GM19397 (cell line): ENCODE data around the gene RFTN1.

Experiments used
- ATAC-seq: cut with Tn5 transposase; IDR thresholded peaks from one replicate; pipeline ENCODE4 v1.9.1; 2021; ENCODE audit warnings: mild to moderate bottlenecking, moderate library complexity; ENCODE audit not compliant: unreplicated experiment

RFTN1 gene

DNA sequence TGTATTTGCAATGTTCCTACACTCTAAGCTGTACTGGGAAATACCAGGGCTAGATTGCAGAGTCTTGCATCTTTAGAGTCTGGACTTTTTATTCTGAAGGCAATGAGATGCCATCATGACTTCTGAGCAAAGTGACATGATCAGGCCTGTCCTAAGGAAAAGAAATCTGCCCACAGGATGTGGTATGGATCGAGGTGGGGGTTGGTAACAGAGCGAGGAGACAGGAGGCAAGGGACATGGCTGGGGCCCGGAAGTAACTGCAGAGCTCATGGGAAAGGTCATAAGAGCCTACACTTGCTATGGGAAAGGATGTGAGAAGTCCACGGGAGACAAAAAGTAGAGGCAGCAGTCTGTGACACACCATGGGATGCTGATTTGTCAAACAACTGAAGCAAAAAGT lies 126.9 kb downstream of the RFTN1 start:
- ATAC-seq = no peak

DNA sequence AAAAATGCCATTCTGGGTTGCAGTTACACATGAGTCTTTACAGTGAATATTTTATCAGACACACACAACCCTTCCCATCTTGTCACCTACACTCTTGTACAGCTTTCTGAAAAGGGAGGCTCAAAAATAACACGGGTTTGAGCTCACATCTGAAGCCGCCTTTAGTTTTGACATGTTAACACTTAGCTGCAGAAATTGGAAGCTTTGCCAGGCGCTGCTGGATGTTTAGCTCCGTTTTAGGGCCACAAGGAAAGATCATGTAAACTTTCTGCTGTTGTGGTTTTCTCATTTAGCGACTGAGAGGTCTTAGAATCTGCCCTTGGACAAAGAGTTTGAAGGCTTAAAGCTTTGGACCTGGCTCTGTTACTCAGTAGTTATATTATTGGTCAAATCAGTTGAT lies 128.3 kb downstream of the RFTN1 start:
- no peak for ATAC-seq

DNA sequence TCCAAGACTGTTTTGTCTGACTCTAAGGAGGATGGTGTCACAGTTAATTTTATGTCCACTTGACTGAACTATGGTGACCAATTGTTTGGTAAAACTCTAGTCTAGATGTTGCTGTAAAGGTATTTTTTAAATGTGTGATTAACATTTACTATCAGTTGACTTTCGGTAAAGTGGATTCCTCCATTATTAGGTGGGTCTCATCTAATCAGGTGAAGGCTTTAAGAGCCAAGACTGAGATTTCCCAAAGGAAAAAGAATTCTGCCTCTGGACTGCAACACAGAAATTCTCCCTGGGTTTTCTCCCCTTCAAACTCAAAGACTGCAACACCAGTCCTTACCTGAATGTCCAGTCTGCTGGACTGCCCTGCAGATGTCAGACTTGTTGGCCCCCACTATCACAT lies 129.6 kb downstream of the RFTN1 start:
- no peak for ATAC-seq

- ATAC-seq = peak; percentile 27
Observed at GRCh38 chr3:16382845-16383244, 130.7 kb downstream of the RFTN1 start.

DNA sequence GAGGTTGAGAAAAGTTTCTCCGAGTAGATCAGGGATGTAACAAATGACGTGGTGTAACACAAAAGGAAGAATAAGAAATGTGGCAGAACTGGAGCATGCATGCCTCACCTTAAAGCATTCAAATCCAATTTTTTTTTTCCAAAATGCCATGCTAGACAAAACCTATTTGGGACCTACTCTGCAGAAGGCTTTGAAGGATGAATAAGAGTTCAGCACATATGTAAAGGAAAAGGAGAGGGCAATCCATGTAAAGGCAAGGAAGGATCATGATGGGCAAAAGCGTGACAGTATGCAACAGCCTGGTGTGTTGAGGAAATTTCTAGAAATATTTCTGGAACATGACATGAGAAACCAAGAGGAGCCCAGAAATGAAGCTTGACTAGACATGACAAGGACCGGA lies 132.1 kb downstream of the RFTN1 start:
- no peak for ATAC-seq

DNA sequence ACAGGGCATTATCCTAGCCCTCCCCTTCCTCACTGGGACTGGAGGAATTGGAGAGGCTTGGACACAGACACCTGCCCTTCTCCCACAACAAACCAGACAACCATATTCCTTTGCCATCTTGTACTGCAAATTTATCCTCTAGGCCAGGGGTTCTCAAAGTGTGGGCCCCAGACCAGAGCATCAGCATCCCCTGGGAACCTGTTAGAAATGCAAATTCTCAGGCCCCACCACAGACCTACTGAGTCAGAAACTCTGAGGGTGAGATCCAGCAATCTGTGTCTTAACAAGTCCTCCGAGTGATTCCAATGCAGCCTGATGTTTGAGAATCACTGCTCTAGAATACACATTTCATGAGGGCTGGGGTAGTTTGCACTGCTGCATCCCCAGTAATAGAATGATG lies 133.1 kb downstream of the RFTN1 start:
- no peak for ATAC-seq

- ATAC-seq = no peak
Observed at GRCh38 chr3:16379838-16380237, 133.7 kb downstream of the RFTN1 start.

DNA sequence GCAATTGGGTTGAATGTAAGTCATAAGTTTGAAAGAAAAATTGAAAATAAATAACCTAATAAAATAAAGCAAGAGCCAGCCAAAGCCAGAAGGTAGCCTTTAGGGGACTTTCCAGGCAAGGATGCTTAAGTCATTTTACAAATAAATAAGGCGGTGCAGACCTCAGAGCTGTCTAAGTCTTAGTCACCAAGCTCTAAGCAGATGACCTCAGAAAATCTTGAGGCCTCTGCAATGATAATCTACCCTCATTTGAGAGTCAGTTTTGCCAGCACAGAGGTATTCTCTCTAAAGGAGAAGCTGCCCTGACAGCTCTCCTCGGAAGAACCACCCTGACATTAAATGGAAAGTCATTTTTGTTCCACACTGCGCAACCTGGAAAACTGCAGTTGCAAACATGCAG lies 134.6 kb downstream of the RFTN1 start:
- ATAC-seq = peak; percentile 40

GRCh38 chr3:16378415-16378814 lies 135.1 kb downstream of the RFTN1 start:
- no peak for ATAC-seq

DNA sequence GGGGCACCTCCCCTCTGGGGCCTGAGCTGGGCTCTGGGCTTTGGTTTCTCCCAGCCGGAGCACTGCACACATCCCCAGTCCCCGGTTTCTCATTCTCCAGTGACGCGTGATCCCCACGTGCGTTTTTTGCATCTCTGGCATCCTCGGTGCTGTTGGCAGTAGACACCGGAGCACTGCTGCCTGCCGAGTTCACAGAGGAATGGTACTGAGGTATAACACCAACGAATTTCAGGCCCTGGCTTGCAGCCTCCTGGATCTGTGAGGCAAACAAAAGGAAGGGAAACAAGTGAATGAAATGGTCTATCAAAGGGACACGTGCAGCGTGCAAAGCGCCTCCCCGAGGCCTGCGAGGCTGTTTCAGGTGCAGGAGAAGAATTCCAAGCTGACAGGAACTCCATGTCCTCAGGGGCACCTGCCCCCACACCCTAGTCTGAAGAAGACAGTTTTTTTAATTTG lies 135.6 kb downstream of the RFTN1 start:
- ATAC-seq = no peak

DNA sequence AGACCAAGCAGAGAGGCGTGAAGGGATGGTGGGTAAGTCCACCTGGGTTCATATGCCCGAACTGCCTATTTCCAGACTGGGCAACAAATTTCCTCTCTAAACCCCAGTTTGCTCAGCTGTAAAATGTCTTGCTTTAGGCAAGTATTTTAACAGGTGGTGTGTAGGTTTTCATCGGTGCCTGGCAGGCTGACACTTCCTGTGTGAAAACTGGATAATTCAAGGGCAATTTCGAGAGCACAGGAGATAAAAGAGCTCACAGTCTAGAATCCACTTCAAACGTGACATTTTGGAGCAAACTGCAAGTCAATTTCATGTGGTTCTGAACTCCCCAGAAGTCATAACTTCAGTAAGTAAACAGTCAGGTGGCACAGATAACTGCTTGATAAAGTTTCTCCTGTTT lies 136.3 kb downstream of the RFTN1 start:
- no peak for ATAC-seq

DNA sequence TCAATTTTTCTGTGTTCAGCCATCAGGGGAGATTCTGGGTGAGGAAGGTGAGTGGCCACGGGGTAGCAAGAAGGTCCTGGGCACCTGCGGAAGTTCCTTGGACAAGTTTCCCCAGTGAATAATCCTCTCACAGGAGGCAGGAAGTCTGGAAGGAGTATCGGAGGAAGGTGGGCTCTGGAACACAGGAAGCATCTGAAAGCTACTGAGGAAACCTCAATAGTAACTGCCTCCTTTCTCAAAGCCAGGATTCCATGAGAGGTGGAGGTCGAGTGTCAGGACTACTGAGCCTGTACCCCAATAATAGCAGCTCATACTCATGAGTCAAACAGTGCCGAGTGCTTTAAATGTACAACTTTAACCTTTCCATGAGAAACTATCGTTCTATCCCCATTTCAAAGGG lies 137.6 kb downstream of the RFTN1 start:
- ATAC-seq = no peak

- no peak for ATAC-seq
Observed at GRCh38 chr3:16374935-16375245, 138.6 kb downstream of the RFTN1 start.

- peak; percentile 25 for ATAC-seq
Observed at GRCh38 chr3:16374047-16374934, 139.2 kb downstream of the RFTN1 start.

DNA sequence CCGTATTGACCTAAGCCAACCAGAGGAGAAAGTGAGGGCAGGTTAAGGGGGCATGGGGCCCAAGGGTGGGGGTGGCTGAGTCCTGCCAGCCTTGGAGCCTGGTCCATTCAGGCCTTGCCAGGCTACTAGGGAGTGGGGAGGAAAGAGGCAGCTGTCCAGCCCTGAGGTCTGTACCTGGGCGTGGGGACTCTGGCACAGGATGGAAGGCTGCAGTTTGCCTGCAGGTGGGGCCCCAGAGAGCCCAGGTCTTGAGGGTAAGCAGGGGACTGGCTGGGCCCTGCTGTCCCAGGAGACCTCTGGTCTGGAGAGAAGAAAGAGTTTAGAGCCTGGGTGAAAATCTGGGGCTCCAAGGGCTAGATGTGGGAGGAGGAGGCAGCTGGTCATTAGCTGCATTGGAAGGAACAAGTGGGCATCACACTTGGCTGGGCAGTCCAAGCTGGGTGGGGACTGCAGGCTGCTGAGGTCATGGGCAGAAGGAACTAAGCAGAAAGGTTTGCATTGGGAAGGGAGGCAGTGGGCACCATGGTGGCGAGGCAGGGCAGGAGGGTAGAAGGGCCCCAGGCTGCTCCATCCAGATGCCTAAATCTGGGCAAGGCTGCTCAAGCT lies 140.1 kb downstream of the RFTN1 start:
- no peak for ATAC-seq

GRCh38 chr3:16372362-16373292 lies 140.9 kb downstream of the RFTN1 start:
- ATAC-seq = no peak

DNA sequence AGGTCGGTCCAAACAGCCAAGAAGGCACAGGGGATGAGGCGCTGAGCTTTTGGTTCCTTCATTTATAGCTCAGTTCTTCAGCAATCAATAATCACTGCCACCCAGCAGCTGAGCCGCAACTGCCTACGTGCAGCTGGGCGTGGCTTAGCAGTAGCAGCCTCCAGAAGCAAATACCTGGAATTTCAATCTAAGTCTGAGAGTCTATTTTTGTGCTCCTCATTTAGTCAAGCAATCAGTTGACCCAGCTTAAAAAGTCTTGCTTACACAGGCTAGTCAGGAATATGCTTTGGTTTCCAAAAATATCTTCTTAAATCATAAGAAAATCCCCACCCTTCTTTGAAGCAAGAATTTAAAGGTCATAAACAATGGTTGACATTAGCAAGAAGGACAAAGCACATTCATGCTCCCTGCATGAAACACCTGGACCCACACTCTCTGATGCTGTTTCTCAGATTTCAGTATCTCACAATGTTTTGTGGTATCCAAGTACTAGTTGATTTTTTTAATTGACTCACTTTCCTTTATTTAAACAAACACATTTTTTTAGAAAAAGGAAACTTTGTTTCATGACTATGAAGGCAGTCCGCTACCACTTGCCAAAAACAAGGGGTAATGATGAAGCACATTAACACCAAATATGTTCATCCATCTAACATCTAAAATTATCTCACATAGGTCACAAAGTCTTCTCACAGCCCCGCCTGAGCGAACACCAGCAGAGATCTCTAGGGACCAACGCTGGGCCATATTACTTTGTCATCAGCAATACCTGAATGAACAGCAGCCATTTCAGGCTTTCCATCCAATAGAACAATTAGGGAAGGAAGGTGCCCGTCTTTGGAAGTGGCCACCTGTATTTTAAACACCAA lies 142.4 kb downstream of the RFTN1 start:
- ATAC-seq = no peak

DNA sequence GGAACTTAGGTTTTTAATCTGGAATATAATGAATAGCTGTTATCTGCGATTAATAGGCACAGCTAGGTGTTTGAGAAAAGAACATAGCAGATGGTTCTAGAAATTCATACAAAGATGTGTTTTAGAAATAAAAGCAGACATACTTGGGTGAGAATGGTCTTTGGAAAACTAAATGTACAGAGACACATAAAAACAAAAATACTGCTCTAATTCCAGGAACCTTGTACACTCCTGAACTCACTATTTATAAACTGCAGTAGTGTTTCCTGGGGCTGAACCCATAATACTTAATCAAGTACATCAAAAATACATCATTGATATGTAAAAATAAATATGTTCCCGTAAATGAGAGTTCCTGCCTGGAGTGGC lies 143.0 kb downstream of the RFTN1 start:
- ATAC-seq = no peak

- ATAC-seq = no peak
Observed at GRCh38 chr3:16369885-16370284, 143.6 kb downstream of the RFTN1 start.

DNA sequence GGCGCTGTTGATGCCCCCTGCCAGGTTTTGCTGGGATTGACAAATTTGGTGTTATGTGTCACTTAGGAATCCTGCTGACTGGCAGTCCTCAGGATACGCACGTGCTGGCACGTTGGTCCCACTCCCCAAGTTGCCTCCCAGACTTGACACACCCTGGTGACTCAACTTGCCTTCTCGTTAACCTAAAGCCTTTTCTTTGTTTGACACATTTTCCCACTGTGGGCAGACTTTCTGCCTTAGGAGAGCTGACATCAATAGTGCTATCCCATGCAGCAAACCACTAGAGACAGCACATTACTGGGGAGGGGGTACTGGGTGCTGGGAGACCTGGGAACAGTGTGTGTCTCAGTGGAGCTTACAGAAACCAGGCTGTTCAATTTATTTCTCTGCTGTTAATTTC lies 144.2 kb downstream of the RFTN1 start:
- no peak for ATAC-seq

GRCh38 chr3:16366581-16366980 lies 146.9 kb downstream of the RFTN1 start:
- no peak for ATAC-seq
